ENCODE data around the gene MRPL22. TPM values are rescaled to one million over a fixed set of nuclear protein-coding genes. Genes with fewer than 3 reads are reported as not detected.
"Not testable (repeated sequence)": the region's sequence is repeated elsewhere in the genome, so short reads cannot be mapped to it uniquely, and the experiment has no call there.

Gene MRPL22
- total and polyA plus RNA-seq, 4 donors = 26.9 to 88.0 (median 37.6) TPM

DNA sequence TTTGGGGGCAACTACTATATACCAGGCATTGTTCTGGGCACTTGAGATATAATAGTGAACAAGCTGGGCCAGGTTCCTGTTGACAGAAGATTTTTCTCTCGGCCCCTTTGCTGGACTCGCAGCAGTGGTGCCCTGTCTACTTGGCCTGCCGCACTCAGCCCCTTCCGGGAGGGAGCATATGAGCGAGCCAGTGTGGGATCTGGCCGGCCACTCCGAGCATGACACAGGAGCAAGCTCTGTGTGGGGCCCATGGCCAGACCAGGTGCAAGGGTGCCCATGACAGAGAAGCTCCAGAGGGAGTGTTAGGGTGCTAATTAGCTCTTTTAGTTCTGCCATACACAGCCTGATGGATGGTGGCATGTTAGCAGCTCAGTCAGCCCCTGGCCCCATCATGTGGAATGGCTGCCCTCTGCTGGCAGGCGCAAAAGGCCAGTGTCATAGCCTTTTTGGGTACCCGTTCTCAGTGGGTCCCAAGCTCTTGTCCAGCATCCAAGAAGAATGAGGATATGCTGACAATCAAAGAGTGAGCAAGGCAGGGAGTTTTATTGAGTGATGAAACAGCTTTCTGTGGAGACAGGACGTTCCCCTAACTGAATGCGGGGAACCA lies 63.4 kb downstream of the MRPL22 start:
- Histone ChIP-seq H3K4me1 (ENCODE audit: control insufficient read depth in 5 of 5, insufficient read depth in 5 of 5, low read length in 5 of 5) (peaks cover 0 to 1% (median 0%) of the 10 kb centered on the region in 5 donors), H3K9me3 (ENCODE audit: control insufficient read depth in 4 of 4, insufficient read depth in 3 of 4, low read length in 3 of 4) (no peaks in the 10 kb centered on the region), H3K36me3 (ENCODE audit: control insufficient read depth in 4 of 4, insufficient read depth in 4 of 4, low read length in 4 of 4) (no peaks in the 10 kb centered on the region), H3K27me3 (ENCODE audit: control insufficient read depth in 3 of 3, insufficient read depth in 3 of 3, low read length in 2 of 3) (no peaks in the 10 kb centered on the region), H3K4me3 (no peak overlapping the region), H3K9ac (ENCODE audit: insufficient read depth in 1 of 2, low read length in 2 of 2) (no peak overlapping the region), H3K27ac (ENCODE audit: low read depth in 1 of 2, low read length in 1 of 2) (no peak overlapping the region)
- 81 to 84% methylated on average over 11 of the region's 11 CpGs for WGBS, 2 donors
- TF ChIP-seq, protein P1, sequence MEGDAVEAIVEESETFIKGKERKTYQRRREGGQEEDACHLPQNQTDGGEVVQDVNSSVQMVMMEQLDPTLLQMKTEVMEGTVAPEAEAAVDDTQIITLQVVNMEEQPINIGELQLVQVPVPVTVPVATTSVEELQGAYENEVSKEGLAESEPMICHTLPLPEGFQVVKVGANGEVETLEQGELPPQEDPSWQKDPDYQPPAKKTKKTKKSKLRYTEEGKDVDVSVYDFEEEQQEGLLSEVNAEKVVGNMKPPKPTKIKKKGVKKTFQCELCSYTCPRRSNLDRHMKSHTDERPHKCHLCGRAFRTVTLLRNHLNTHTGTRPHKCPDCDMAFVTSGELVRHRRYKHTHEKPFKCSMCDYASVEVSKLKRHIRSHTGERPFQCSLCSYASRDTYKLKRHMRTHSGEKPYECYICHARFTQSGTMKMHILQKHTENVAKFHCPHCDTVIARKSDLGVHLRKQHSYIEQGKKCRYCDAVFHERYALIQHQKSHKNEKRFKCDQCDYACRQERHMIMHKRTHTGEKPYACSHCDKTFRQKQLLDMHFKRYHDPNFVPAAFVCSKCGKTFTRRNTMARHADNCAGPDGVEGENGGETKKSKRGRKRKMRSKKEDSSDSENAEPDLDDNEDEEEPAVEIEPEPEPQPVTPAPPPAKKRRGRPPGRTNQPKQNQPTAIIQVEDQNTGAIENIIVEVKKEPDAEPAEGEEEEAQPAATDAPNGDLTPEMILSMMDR (IDR thresholded peaks at IDR 0.05; ENCODE audit: control extremely low read depth, extremely low read depth) = peak; percentile 17
- DNase-seq (no peak), ATAC-seq (ENCODE audit: insufficient read depth, low FRiP score) (no peak)

DNA sequence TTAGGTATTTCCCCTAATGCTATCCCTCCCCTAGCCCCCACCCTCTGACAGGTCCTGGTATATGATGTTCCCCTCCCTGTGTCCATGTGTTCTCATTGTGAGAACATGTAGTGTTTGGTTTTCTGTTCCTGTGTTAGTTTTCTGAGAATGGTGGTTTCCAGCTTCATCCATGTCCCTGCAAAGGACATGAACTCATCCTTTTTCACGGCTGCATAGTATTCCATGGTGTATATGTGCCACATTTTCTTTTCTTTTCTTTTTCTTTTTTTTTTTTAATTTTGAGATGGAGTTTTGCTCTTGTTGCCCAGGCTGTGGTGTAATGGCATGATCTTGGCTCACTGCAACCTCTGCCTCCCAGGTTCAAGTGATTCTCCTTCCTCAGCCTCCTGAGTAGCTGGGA lies 65.4 kb downstream of the MRPL22 start:
- WGBS, 2 donors = 95 to 100% methylated on average over 1 of the region's 1 CpG
- DNase-seq = not testable (repeated sequence)

DNA sequence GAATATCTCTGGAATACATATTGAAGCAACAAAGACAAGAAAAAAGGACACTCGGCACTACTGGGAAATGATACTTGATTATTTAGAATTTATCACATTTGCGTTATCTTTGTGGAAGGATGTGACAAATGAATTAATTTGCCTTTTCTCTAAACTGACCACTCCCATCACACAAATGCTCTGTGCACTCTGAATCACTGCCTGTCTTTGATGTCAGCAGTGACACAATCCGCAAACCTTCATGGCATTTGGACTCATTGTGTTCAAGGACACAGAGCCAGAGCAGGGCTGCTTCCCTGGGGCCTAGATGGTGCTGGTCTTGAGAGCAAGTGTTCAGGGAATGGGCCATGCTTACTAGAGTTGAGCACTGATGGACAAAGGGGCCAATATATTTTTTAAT lies 67.8 kb downstream of the MRPL22 start:
- H3K27me3 ChIP-seq (ENCODE audit: control insufficient read depth in 3 of 3, insufficient read depth in 3 of 3, low read length in 2 of 3) = no peaks in the 10 kb centered on the region
- 80 to 85% methylated on average over 3 of the region's 3 CpGs for WGBS, 2 donors
- ATAC-seq (ENCODE audit: insufficient read depth, low FRiP score) (no peak), DNase-seq (no peak)
- H3K4me3 ChIP-seq = no peak overlapping the region
- no peak overlapping the region for H3K27ac ChIP-seq (ENCODE audit: low read depth in 1 of 2, low read length in 1 of 2)
- no peaks in the 10 kb centered on the region for H3K36me3 ChIP-seq (ENCODE audit: control insufficient read depth in 4 of 4, insufficient read depth in 4 of 4, low read length in 4 of 4)
- no peaks in the 10 kb centered on the region for H3K9me3 ChIP-seq (ENCODE audit: control insufficient read depth in 4 of 4, insufficient read depth in 3 of 4, low read length in 3 of 4)
- no peak overlapping the region for H3K9ac ChIP-seq (ENCODE audit: insufficient read depth in 1 of 2, low read length in 2 of 2)
- peaks cover 0 to 1% (median 0%) of the 10 kb centered on the region in 5 donors for H3K4me1 ChIP-seq (ENCODE audit: control insufficient read depth in 5 of 5, insufficient read depth in 5 of 5, low read length in 5 of 5)
- TF ChIP-seq, protein P1 (IDR thresholded peaks at IDR 0.05; ENCODE audit: control extremely low read depth, extremely low read depth) = no peak

More for the DNA sequence above, 65.4 kb downstream of the MRPL22 start:
- H3K9me3 ChIP-seq (ENCODE audit: control insufficient read depth in 4 of 4, insufficient read depth in 3 of 4, low read length in 3 of 4); H3K4me1 ChIP-seq (ENCODE audit: control insufficient read depth in 5 of 5, insufficient read depth in 5 of 5, low read length in 5 of 5); H3K27me3 ChIP-seq (ENCODE audit: control insufficient read depth in 3 of 3, insufficient read depth in 3 of 3, low read length in 2 of 3); H3K4me3 ChIP-seq; H3K36me3 ChIP-seq (ENCODE audit: control insufficient read depth in 4 of 4, insufficient read depth in 4 of 4, low read length in 4 of 4); ATAC-seq (ENCODE audit: insufficient read depth, low FRiP score); H3K27ac ChIP-seq (ENCODE audit: low read depth in 1 of 2, low read length in 1 of 2); H3K9ac ChIP-seq (ENCODE audit: insufficient read depth in 1 of 2, low read length in 2 of 2): not testable (repeated sequence)

DNA sequence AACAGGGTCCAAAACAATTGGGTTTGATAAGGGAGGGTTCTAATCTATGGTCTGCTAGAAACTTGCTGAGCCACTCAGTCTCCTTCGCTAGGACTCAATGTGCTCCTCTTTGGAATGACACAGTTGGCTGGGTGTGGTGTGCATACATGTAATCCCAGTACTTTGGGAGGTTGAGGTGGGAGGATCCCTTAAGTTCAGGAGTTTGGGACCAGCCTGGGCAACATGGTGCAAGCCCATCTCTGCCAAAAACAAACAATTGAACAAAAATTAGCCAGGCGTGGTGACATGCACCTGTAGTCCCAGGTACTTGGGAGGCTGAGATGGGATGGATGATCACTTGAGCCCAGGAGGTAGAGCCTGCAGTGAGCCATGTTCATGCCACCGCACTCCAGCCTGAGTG lies 70.0 kb downstream of the MRPL22 start:
- Histone ChIP-seq H3K27me3 (ENCODE audit: control insufficient read depth in 3 of 3, insufficient read depth in 3 of 3, low read length in 2 of 3) (no peaks in the 10 kb centered on the region), H3K9me3 (ENCODE audit: control insufficient read depth in 4 of 4, insufficient read depth in 3 of 4, low read length in 3 of 4) (peaks cover 0 to 1% (median 0%) of the 10 kb centered on the region in 4 donors), H3K27ac (ENCODE audit: low read depth in 1 of 2, low read length in 1 of 2) (no peak overlapping the region), H3K9ac (ENCODE audit: insufficient read depth in 1 of 2, low read length in 2 of 2) (no peak overlapping the region), H3K4me1 (ENCODE audit: control insufficient read depth in 5 of 5, insufficient read depth in 5 of 5, low read length in 5 of 5) (no peaks in the 10 kb centered on the region), H3K36me3 (ENCODE audit: control insufficient read depth in 4 of 4, insufficient read depth in 4 of 4, low read length in 4 of 4) (no peaks in the 10 kb centered on the region), H3K4me3 (no peak overlapping the region)
- ATAC-seq (ENCODE audit: insufficient read depth, low FRiP score) (no peak), DNase-seq (no peak)
- 92 to 97% methylated on average over 3 of the region's 3 CpGs for WGBS, 2 donors
- TF ChIP-seq, protein P1 (IDR thresholded peaks at IDR 0.05; ENCODE audit: control extremely low read depth, extremely low read depth) = no peak
